Measurements from ENCODE around the gene C12orf76. TPM values are rescaled to one million over a fixed set of nuclear protein-coding genes. Genes with fewer than 3 reads are reported as not detected.
A peak's percentile ranks its signal among the peaks of the same experiment; 100 is the strongest.
"Not testable (repeated sequence)": the region's sequence is repeated elsewhere in the genome, so short reads cannot be mapped to it uniquely, and the experiment has no call there.

C12orf76 gene
- polyA plus RNA-seq, 1 donor (not counting 4 experiments of a cell fraction or from before 2014, with no cell fraction given): 7.3 TPM

- H3K9me3 ChIP-seq (ENCODE audit: control insufficient read depth, low read depth, low read length); H3K9me1 ChIP-seq (ENCODE audit: control insufficient read depth, extremely low read depth, insufficient read depth, low read length); H3K79me2 ChIP-seq (ENCODE audit: control insufficient read depth, insufficient read depth, low read length); H4K20me1 ChIP-seq (ENCODE audit: control insufficient read depth, extremely low read depth, insufficient read depth, low read length); H3K27me3 ChIP-seq (ENCODE audit: control insufficient read depth, extremely low read depth, insufficient read depth, low read length); H3K9ac ChIP-seq (ENCODE audit: control insufficient read depth, extremely low read depth, insufficient read depth, low read length); dilution Hi-C loops (cut with MboI; ENCODE audit: extremely low pct_ligation_motif_present, low sequenced_read_pairs); H3K4me1 ChIP-seq (ENCODE audit: control insufficient read depth, extremely low read depth, insufficient read depth, low read length); FAIRE-seq; H3K36me3 ChIP-seq (ENCODE audit: control insufficient read depth in 2 of 2, extremely low read depth in 1 of 2, insufficient read depth in 2 of 2, low read length in 2 of 2); H2AFZ ChIP-seq (ENCODE audit: control insufficient read depth, low read length); H3K4me3 ChIP-seq (ENCODE audit: control insufficient read depth in 2 of 3, extremely low read depth in 1 of 3, insufficient read depth in 2 of 3, low read depth in 1 of 3, low read length in 3 of 3): not testable (repeated sequence)
- H3K27ac ChIP-seq (ENCODE audit: control insufficient read depth, insufficient read depth, low read length): peak overlapping the region; percentile 55
- H3K4me2 ChIP-seq (ENCODE audit: control insufficient read depth, extremely low read depth, insufficient read depth, low read depth, low read length): peak overlapping the region; percentile 8
- DNase-seq (ENCODE audit: low read depth, low spot score): peak; percentile 73
Observed at GRCh38 chr12:110055375-110056352, 7.3 kb upstream of the C12orf76 start.

- FAIRE-seq: no peak
- H4K20me1 ChIP-seq (ENCODE audit: control insufficient read depth, extremely low read depth, insufficient read depth, low read length): no peaks in the 10 kb centered on the region
- no peak overlapping the region for H3K9ac ChIP-seq (ENCODE audit: control insufficient read depth, extremely low read depth, insufficient read depth, low read length)
- no peaks in the 10 kb centered on the region for H3K27me3 ChIP-seq (ENCODE audit: control insufficient read depth, extremely low read depth, insufficient read depth, low read length)
- H3K9me1 ChIP-seq (ENCODE audit: control insufficient read depth, extremely low read depth, insufficient read depth, low read length): no peaks in the 10 kb centered on the region
- H3K36me3 ChIP-seq (ENCODE audit: control insufficient read depth in 2 of 2, extremely low read depth in 1 of 2, insufficient read depth in 2 of 2, low read length in 2 of 2): no peaks in the 10 kb centered on the region
- DNase-seq (ENCODE audit: low read depth, low spot score): no peak
- dilution Hi-C loops (cut with MboI; ENCODE audit: extremely low pct_ligation_motif_present, low sequenced_read_pairs): no loop called here
- TF ChIP-seq EZH2 (IDR thresholded peaks at IDR 0.05; ENCODE audit: low read length): no peak
- TF ChIP-seq CTCF (optimal IDR thresholded peaks at IDR 0.05 in 1 of 3, IDR thresholded peaks at IDR 0.05 in 1 of 3, conservative IDR thresholded peaks at IDR 0.05 in 1 of 3; ENCODE audit: extremely low read depth in 1 of 3, insufficient read depth in 2 of 3, low read length in 3 of 3): no peak
- H3K79me2 ChIP-seq (ENCODE audit: control insufficient read depth, insufficient read depth, low read length): peaks cover 23% of the 10 kb centered on the region
- H3K4me1 ChIP-seq (ENCODE audit: control insufficient read depth, extremely low read depth, insufficient read depth, low read length): peaks cover 15% of the 10 kb centered on the region
- H3K4me3 ChIP-seq (ENCODE audit: control insufficient read depth in 2 of 3, extremely low read depth in 1 of 3, insufficient read depth in 2 of 3, low read depth in 1 of 3, low read length in 3 of 3): no peak overlapping the region
- no peak overlapping the region for H3K4me2 ChIP-seq (ENCODE audit: control insufficient read depth, extremely low read depth, insufficient read depth, low read depth, low read length)
- H3K27ac ChIP-seq (ENCODE audit: control insufficient read depth, insufficient read depth, low read length): no peak overlapping the region
- H3K9me3 ChIP-seq (ENCODE audit: control insufficient read depth, low read depth, low read length): no peaks in the 10 kb centered on the region
- no peak overlapping the region for H2AFZ ChIP-seq (ENCODE audit: control insufficient read depth, low read length)
Observed at GRCh38 chr12:110050927-110051326, 2.6 kb upstream of the C12orf76 start.

GRCh38 chr12:110049666-110050065 lies 1.3 kb upstream of the C12orf76 start:
- H3K4me3 ChIP-seq (ENCODE audit: control insufficient read depth in 2 of 3, extremely low read depth in 1 of 3, insufficient read depth in 2 of 3, low read depth in 1 of 3, low read length in 3 of 3); FAIRE-seq; H3K9me1 ChIP-seq (ENCODE audit: control insufficient read depth, extremely low read depth, insufficient read depth, low read length); H3K36me3 ChIP-seq (ENCODE audit: control insufficient read depth in 2 of 2, extremely low read depth in 1 of 2, insufficient read depth in 2 of 2, low read length in 2 of 2); H3K27me3 ChIP-seq (ENCODE audit: control insufficient read depth, extremely low read depth, insufficient read depth, low read length); DNase-seq (ENCODE audit: low read depth, low spot score); H3K4me2 ChIP-seq (ENCODE audit: control insufficient read depth, extremely low read depth, insufficient read depth, low read depth, low read length); H3K9ac ChIP-seq (ENCODE audit: control insufficient read depth, extremely low read depth, insufficient read depth, low read length); H4K20me1 ChIP-seq (ENCODE audit: control insufficient read depth, extremely low read depth, insufficient read depth, low read length); H3K9me3 ChIP-seq (ENCODE audit: control insufficient read depth, low read depth, low read length); dilution Hi-C loops (cut with MboI; ENCODE audit: extremely low pct_ligation_motif_present, low sequenced_read_pairs); H2AFZ ChIP-seq (ENCODE audit: control insufficient read depth, low read length); H3K27ac ChIP-seq (ENCODE audit: control insufficient read depth, insufficient read depth, low read length): not testable (repeated sequence)
- Histone ChIP-seq H3K79me2 (ENCODE audit: control insufficient read depth, insufficient read depth, low read length) (peaks cover 33% of the 10 kb centered on the region), H3K4me1 (ENCODE audit: control insufficient read depth, extremely low read depth, insufficient read depth, low read length) (peaks cover 12% of the 10 kb centered on the region)

- Histone ChIP-seq H3K4me2 (ENCODE audit: control insufficient read depth, extremely low read depth, insufficient read depth, low read depth, low read length) (peak overlapping the region; percentile 61), H3K4me3 (ENCODE audit: control insufficient read depth in 2 of 3, extremely low read depth in 1 of 3, insufficient read depth in 2 of 3, low read depth in 1 of 3, low read length in 3 of 3) (peak overlapping the region; percentile 67 to 80 (median 77)), H3K27ac (ENCODE audit: control insufficient read depth, insufficient read depth, low read length) (peak overlapping the region; percentile 40), H3K79me2 (ENCODE audit: control insufficient read depth, insufficient read depth, low read length) (peaks cover 33% of the 10 kb centered on the region), H3K9ac (ENCODE audit: control insufficient read depth, extremely low read depth, insufficient read depth, low read length) (peak overlapping the region; percentile 74), H2AFZ (ENCODE audit: control insufficient read depth, low read length) (peak overlapping the region; percentile 96), H3K4me1 (ENCODE audit: control insufficient read depth, extremely low read depth, insufficient read depth, low read length) (peaks cover 12% of the 10 kb centered on the region)
- DNase-seq (ENCODE audit: low read depth, low spot score); dilution Hi-C loops (cut with MboI; ENCODE audit: extremely low pct_ligation_motif_present, low sequenced_read_pairs); H3K27me3 ChIP-seq (ENCODE audit: control insufficient read depth, extremely low read depth, insufficient read depth, low read length); H3K36me3 ChIP-seq (ENCODE audit: control insufficient read depth in 2 of 2, extremely low read depth in 1 of 2, insufficient read depth in 2 of 2, low read length in 2 of 2); H3K9me3 ChIP-seq (ENCODE audit: control insufficient read depth, low read depth, low read length); H3K9me1 ChIP-seq (ENCODE audit: control insufficient read depth, extremely low read depth, insufficient read depth, low read length); H4K20me1 ChIP-seq (ENCODE audit: control insufficient read depth, extremely low read depth, insufficient read depth, low read length); FAIRE-seq: not testable (repeated sequence)
Observed at GRCh38 chr12:110049034-110049433, 712 bp upstream of the C12orf76 start.

All from keratinocyte (primary cell).